A549 (cell line): ENCODE results near the gene CHMP6. TPM values are rescaled to one million over a fixed set of nuclear protein-coding genes. Genes with fewer than 3 reads are reported as not detected.

Experiments
- ATAC-seq, 2 experiments: fragments of 200-7000 bp in 1 of 2; fragments of >200 bp in 1 of 2; cut with Nextera tagmentation in 1 of 2; cut with Tn5 transposase in 1 of 2; 3 replicates each; pipeline versions ENCODE4 v1.8.0 to v1.9.1; 2018 to 2020; ENCODE audit warnings: mild to moderate bottlenecking in 1 of 2, moderate library complexity in 1 of 2
- CTCF ChIA-PET: fragments of 300-600 bp; sonication (Branson Sonifier 250); formaldehyde crosslinking; extraction: SDS; loops from one replicate; lab custom pipeline; 2021; ENCODE audit warnings: antibody characterized with exemption, inconsistent platforms; lab: Yijun Ruan, JAX
- POLR2A ChIA-PET: fragments of 350-600 bp; formaldehyde crosslinking; extraction: SDS; loops from one replicate; lab custom pipeline; 2021; ENCODE audit warnings: antibody characterized with exemption, inconsistent platforms; lab: Yijun Ruan, JAX
- DNase-seq, 2 experiments: peaks; one replicate each; pipeline versions ENCODE4 v3.0.0 to v3.0.0-alpha.2; 2011 to 2016; ENCODE audit warnings: low read depth in 1 of 2, low spot score in 1 of 2
- FAIRE-seq: peaks from 2 replicates; lab custom pipeline; 2011; peaks lifted over from hg19 to GRCh38; lab: Jason Lieb, UNC
- H3K27ac ChIP-seq, 2 experiments: fragments of >200 bp; sonication (Bioruptor Twin); formaldehyde crosslinking; 3 replicates each; pipeline ENCODE4 v1.5.1; 2016 to 2017
- H3K4me1 ChIP-seq: fragments of >200 bp; sonication (Bioruptor Twin); formaldehyde crosslinking; 3 replicates; pipeline ENCODE4 v1.6.1; 2016
- H3K4me2 ChIP-seq: fragments of >200 bp; sonication (Bioruptor Twin); formaldehyde crosslinking; 3 replicates; pipeline ENCODE4 v1.6.1; 2016
- H3K4me3 ChIP-seq: fragments of >200 bp; sonication (Bioruptor Twin); formaldehyde crosslinking; 3 replicates; pipeline ENCODE4 v1.5.1; 2016
- H3K9me3 ChIP-seq: fragments of >200 bp; sonication (Bioruptor Twin); formaldehyde crosslinking; 3 replicates; pipeline ENCODE4 v1.6.1; 2016
- BCL3 ChIP-seq: fragments of >200 bp; sonication (Bioruptor Twin); formaldehyde crosslinking; IDR thresholded peaks from 3 replicates; pipeline ENCODE4 v1.6.1; 2016
- CBX8 ChIP-seq: fragments of 200-600 bp; sonication (generic); IDR thresholded peaks from 2 replicates; pipeline ENCODE4 v1.6.1; 2016
- CTCF ChIP-seq: fragments of >200 bp; sonication (Bioruptor Twin); formaldehyde crosslinking; IDR thresholded peaks from 3 replicates; pipeline ENCODE4 v1.5.1; 2016
- EP300 ChIP-seq, 2 experiments: fragments of >200 bp; sonication (Bioruptor Twin); formaldehyde crosslinking; IDR thresholded peaks; 2 replicates in 1 of 2; 3 replicates in 1 of 2; pipeline ENCODE4 v1.6.1; 2016 to 2017
- ESRRA ChIP-seq: fragments of 150-350 bp; IDR thresholded peaks from 2 replicates; pipeline ENCODE4 v1.6.1; 2014; ENCODE audit warnings: mild to moderate bottlenecking, low read length, borderline replicate concordance
- HDAC2 ChIP-seq: fragments of 200-600 bp; sonication (generic); IDR thresholded peaks from 2 replicates; pipeline ENCODE4 v1.6.1; 2016
- HMGXB4 ChIP-seq: fragments of 250-450 bp; sonication (Bioruptor Pico); IDR thresholded peaks from 2 replicates; pipeline ENCODE4 v1.5.0; 2021; ENCODE audit warnings: mild to moderate bottlenecking, moderate library complexity, borderline replicate concordance
- KDM1A ChIP-seq: fragments of 200-600 bp; sonication (generic); IDR thresholded peaks from 2 replicates; pipeline ENCODE4 v1.6.1; 2016; ENCODE audit warnings: low read depth, mild to moderate bottlenecking
- KDM5A ChIP-seq: fragments of 200-600 bp; sonication (generic); IDR thresholded peaks from 2 replicates; pipeline ENCODE4 v1.6.1; 2016; ENCODE audit warnings: antibody characterized with exemption, mild to moderate bottlenecking
- MAFK ChIP-seq: fragments of 450-650 bp; IDR thresholded peaks from 2 replicates; pipeline ENCODE4 v1.6.1; 2014; ENCODE audit not compliant: partially characterized antibody
- MAX ChIP-seq: IDR thresholded peaks from 2 replicates; pipeline ENCODE4 v1.6.1; 2012
- MAZ ChIP-seq: fragments of 150-350 bp; IDR thresholded peaks from 2 replicates; pipeline ENCODE4 v1.6.1; 2014; ENCODE audit warnings: antibody characterized with exemption, low read depth, low read length, borderline replicate concordance
- MYC ChIP-seq: IDR thresholded peaks from 2 replicates; pipeline ENCODE4 v1.6.1; 2012; ENCODE audit warnings: mild to moderate bottlenecking, inconsistent platforms, low read length, improper control_type of control experiment, borderline replicate concordance
- NFE2L2 ChIP-seq: fragments of 150-350 bp; conservative IDR thresholded peaks from 2 replicates; pipeline ENCODE4 v1.6.1; 2014; ENCODE audit warnings: low read length
- NPAS2 ChIP-seq: fragments of 250-450 bp; sonication (Bioruptor Pico); IDR thresholded peaks from 2 replicates; pipeline ENCODE4 v1.8.0; 2022; ENCODE audit warnings: mild to moderate bottlenecking, moderate library complexity, borderline replicate concordance
- NR3C1 ChIP-seq: fragments of >200 bp; sonication (Bioruptor Twin); formaldehyde crosslinking; IDR thresholded peaks from 3 replicates; pipeline ENCODE4 v1.6.1; 2017
- PHF8 ChIP-seq: fragments of 200-600 bp; sonication (generic); IDR thresholded peaks from 2 replicates; pipeline ENCODE4 v1.6.1; 2016; ENCODE audit warnings: low read depth, mild to moderate bottlenecking, antibody characterized with exemption, moderate library complexity, borderline replicate concordance
- RAD21 ChIP-seq, 2 experiments: fragments of >200 bp in 1 of 2; sonication (Bioruptor Twin) in 1 of 2; formaldehyde crosslinking in 1 of 2; IDR thresholded peaks in 1 of 2; conservative IDR thresholded peaks in 1 of 2; 2 replicates in 1 of 2; 3 replicates in 1 of 2; pipeline ENCODE4 v1.6.1; 2012 to 2018; ENCODE audit warnings: inconsistent platforms in 1 of 2
- RARB ChIP-seq: fragments of 250-450 bp; sonication (Bioruptor Pico); IDR thresholded peaks from 2 replicates; pipeline ENCODE4 v1.8.0; 2021; ENCODE audit warnings: mild to moderate bottlenecking, moderate library complexity
- RNF2 ChIP-seq: fragments of 200-600 bp; sonication (generic); IDR thresholded peaks from 2 replicates; pipeline ENCODE4 v1.6.1; 2016; ENCODE audit warnings: low read depth, mild to moderate bottlenecking, antibody characterized with exemption, moderate library complexity, borderline replicate concordance
- SMC3 ChIP-seq: fragments of >200 bp; sonication (Bioruptor Twin); formaldehyde crosslinking; IDR thresholded peaks from 3 replicates; pipeline ENCODE4 v1.6.1; 2018; ENCODE audit warnings: inconsistent platforms
- SREBF2 ChIP-seq: fragments of 450-650 bp; IDR thresholded peaks from 2 replicates; pipeline ENCODE4 v1.6.1; 2014; ENCODE audit warnings: mild to moderate bottlenecking, moderate library complexity
- TFCP2L1 ChIP-seq: fragments of 250-450 bp; sonication (Bioruptor Pico); IDR thresholded peaks from 2 replicates; pipeline ENCODE4 v1.5.0; 2021; ENCODE audit warnings: mild to moderate bottlenecking
- ZFP36 ChIP-seq: fragments of 450-650 bp; IDR thresholded peaks from 2 replicates; pipeline ENCODE4 v1.6.1; 2014; ENCODE audit warnings: borderline replicate concordance; ENCODE audit not compliant: partially characterized antibody
- ZNF302 ChIP-seq: fragments of 250-450 bp; sonication (Bioruptor Pico); IDR thresholded peaks from 2 replicates; pipeline ENCODE4 v1.9.0; 2021; ENCODE audit warnings: inconsistent platforms, mild to moderate bottlenecking, moderate library complexity
- WGBS: methylation state at CpG from one replicate; pipeline ENCODE4 v1.1.6; 2017; ENCODE audit errors: missing lambda C conversion rate; 5-methylcytosine and 5-hydroxymethylcytosine counted together
- polyA plus RNA-seq, 4 experiments: library from polyadenylated mRNA; depleted of rRNA in 3 of 4; stranded (reverse); fragments of >200 nt; fragmentation: RNase III in 1 of 4; extraction: RNeasy Plus Mini Kit Qiagen cat#74134 plus additional on column Dnase treatment in 1 of 4; gene quantifications; 2 replicates in 3 of 4; 3 replicates in 1 of 4; pipeline ENCODE4 v1.2.3, GENCODE V29; 2011 to 2017
- TF ChIP-seq, protein P1 (sequence below): fragments of 150-350 bp; IDR thresholded peaks from 2 replicates; pipeline ENCODE4 v1.6.1; 2014; ENCODE audit warnings: low read depth, mild to moderate bottlenecking, low read length
- TF ChIP-seq, protein P2 (sequence below): fragments of 250-450 bp; sonication (Bioruptor Pico); IDR thresholded peaks from 2 replicates; pipeline ENCODE4 v1.5.0; 2020; ENCODE audit warnings: low read depth, mild to moderate bottlenecking, moderate library complexity

Gene CHMP6
- polyA plus RNA-seq, 2 of the 4 experiments (the other 2 are of a cell fraction), result 28.9 to 30.8 TPM

- Histone ChIP-seq H3K27ac (peak overlapping the region in 1 of 2 experiments; percentile 76; a peak in 3 of 6 replicates), H3K4me3 (peak overlapping the region; percentile 41), H3K9me3 (no peaks in the 10 kb centered on the region), H3K4me1 (peaks cover 4% of the 10 kb centered on the region; the same call in 2 of the 3 replicates), H3K4me2 (peak overlapping the region; percentile 95)
- DNase-seq (no peak), FAIRE-seq (no peak), ATAC-seq (peak; percentile 55 to 77)
- CTCF ChIA-PET, result interaction anchor here (0.6 to 2.5 kb wide), 42 partner anchors 9 to 960 kb away, joined by 3 to 51 read pairs (median 3); partner anchors contain the start of genes CHMP6 and NPTX1
- 7% methylated on average over 49 of the region's 65 CpGs for WGBS
- POLR2A ChIA-PET, result no interaction called here
- TF ChIP-seq CBX8, result no peak
- no peak for TF ChIP-seq SREBF2
- no peak for TF ChIP-seq MAFK
- no peak for TF ChIP-seq KDM5A
- TF ChIP-seq SMC3, result peak; percentile 89
- no peak for TF ChIP-seq KDM1A
- TF ChIP-seq, protein P1, sequence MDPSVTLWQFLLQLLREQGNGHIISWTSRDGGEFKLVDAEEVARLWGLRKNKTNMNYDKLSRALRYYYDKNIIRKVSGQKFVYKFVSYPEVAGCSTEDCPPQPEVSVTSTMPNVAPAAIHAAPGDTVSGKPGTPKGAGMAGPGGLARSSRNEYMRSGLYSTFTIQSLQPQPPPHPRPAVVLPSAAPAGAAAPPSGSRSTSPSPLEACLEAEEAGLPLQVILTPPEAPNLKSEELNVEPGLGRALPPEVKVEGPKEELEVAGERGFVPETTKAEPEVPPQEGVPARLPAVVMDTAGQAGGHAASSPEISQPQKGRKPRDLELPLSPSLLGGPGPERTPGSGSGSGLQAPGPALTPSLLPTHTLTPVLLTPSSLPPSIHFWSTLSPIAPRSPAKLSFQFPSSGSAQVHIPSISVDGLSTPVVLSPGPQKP, result no peak
- TF ChIP-seq EP300 (IDR thresholded peaks at IDR 0.05), result no peak
- TF ChIP-seq, protein P2, sequence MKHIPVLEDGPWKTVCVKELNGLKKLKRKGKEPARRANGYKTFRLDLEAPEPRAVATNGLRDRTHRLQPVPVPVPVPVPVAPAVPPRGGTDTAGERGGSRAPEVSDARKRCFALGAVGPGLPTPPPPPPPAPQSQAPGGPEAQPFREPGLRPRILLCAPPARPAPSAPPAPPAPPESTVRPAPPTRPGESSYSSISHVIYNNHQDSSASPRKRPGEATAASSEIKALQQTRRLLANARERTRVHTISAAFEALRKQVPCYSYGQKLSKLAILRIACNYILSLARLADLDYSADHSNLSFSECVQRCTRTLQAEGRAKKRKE (CRISPR knock-in tag), result no peak
- TF ChIP-seq RARB (CRISPR knock-in tag), result no peak
- no peak for TF ChIP-seq PHF8
- TF ChIP-seq RAD21 (conservative IDR thresholded peaks at IDR 0.05 in 1 of 2, IDR thresholded peaks at IDR 0.05 in 1 of 2), result peak; percentile 78 to 98
- no peak for TF ChIP-seq HMGXB4
- TF ChIP-seq MAZ, result 0 out of 2 replicates have a peak, but pooled peaks have one; percentile 34
- TF ChIP-seq CTCF, result peak; percentile 98
- TF ChIP-seq NR3C1, result no peak
- TF ChIP-seq ESRRA, result no peak
- no peak for TF ChIP-seq TFCP2L1 (CRISPR knock-in tag)
- TF ChIP-seq HDAC2, result no peak
- TF ChIP-seq, all 56 proteins: peak for 4
Measured at GRCh38 chr17:80981062-80981902, 10.4 kb upstream of the CHMP6 start.

DNA sequence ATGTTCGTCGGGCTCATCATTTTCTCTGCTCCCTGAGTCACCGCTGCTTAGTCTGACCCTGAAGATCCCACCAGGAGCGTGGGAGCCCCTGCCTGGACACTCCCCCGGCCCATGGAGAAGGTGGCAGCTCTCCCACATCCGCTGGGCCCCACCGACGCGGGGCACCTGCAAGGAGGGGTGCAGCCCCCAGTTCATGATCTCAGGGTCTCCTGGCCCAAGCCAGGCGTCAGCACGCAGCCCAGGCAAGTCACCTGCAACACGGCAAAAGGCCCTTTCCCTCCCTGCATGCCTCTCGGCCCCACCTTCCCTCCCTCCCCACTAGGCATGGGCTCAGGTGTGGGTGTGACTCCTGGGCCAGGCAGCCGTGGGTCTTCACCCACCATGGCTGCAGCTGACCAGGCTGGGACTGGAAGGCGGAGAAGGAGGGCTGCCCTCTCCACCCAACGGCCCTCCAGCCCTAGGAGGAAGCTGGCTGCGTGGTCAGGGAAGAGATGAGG, 9.7 kb upstream of the CHMP6 start:
- no peaks in the 10 kb centered on the region for H3K9me3 ChIP-seq
- ATAC-seq (peak in 1 of 2 experiments; percentile 4; a peak in 1 of 6 replicates), FAIRE-seq (no peak), DNase-seq (no peak)
- ChIA-PET CTCF (interaction anchor here (0.6 to 2.5 kb wide), 40 partner anchors 9 to 960 kb away, joined by 3 to 51 read pairs (median 3); partner anchors contain the start of genes CHMP6 and NPTX1), POLR2A (no interaction called here)
- no peak overlapping the region for H3K27ac ChIP-seq
- no peak overlapping the region for H3K4me2 ChIP-seq
- no peak overlapping the region for H3K4me3 ChIP-seq
- H3K4me1 ChIP-seq, result peaks cover 4% of the 10 kb centered on the region; the same call in 2 of the 3 replicates
- 51% methylated on average over 13 of the region's 17 CpGs for WGBS
- TF ChIP-seq, protein P2 (CRISPR knock-in tag), result no peak
- TF ChIP-seq ZNF302 (CRISPR knock-in tag), result no peak
- no peak for TF ChIP-seq ZFP36
- TF ChIP-seq KDM5A, result no peak
- no peak for TF ChIP-seq NR3C1
- TF ChIP-seq NPAS2, result no peak
- no peak for TF ChIP-seq CBX8
- no peak for TF ChIP-seq RNF2
- no peak for TF ChIP-seq MAX
- no peak for TF ChIP-seq MYC
- TF ChIP-seq NFE2L2, result no peak
- no peak for TF ChIP-seq EP300 (IDR thresholded peaks at IDR 0.05)
- TF ChIP-seq BCL3, result no peak
- no peak for TF ChIP-seq MAFK
